RWPE1 (cell line): Measurements from ENCODE around the gene CFAP300.

ENCODE experiments used
- CTCF ChIA-PET: fragments of 350-600 bp; sonication (Branson Sonifier 250); formaldehyde crosslinking; extraction: SDS; loops from one replicate; lab custom pipeline; 2021; lab: Yijun Ruan, JAX
- POLR2A ChIA-PET: fragments of 400-600 bp; formaldehyde crosslinking; extraction: SDS; loops from one replicate; lab custom pipeline; 2020; ENCODE audit warnings: antibody characterized with exemption; ENCODE audit not compliant: low non-redundant PET; lab: Yijun Ruan, JAX
- DNase-seq: peaks from one replicate; pipeline ENCODE4 v3.0.0; 2012; ENCODE audit warnings: low spot score
- H3K27ac ChIP-seq: fragments of 450-650 bp; 2 replicates; pipeline ENCODE4 v1.5.1; 2017
- TF ChIP-seq, protein P1 (sequence below): fragments of 450-650 bp; conservative IDR thresholded peaks from 2 replicates; pipeline ENCODE4 v1.5.1; 2017; ENCODE audit warnings: low read depth, mild to moderate bottlenecking

CFAP300 gene

DNA sequence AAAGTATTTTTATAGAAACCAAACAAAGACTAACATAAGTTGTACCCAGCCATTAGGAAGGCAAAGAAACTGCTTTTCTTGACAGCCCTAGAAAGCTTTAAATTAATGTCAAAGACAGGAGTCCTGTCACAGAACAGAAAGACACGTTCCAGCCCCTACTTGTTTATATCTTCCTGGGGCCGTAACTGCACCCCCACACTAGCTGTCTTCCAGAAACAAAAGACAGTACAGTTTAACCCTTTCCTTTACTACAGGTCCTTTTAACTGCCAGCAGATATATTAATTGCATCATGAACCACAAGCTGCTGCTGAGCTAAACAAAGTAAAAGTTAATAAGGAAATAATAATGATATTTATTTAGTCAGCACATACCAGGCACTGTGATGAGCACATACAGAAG, 20.3 kb upstream of the CFAP300 start:
- CTCF ChIA-PET: no interaction called here

DNA sequence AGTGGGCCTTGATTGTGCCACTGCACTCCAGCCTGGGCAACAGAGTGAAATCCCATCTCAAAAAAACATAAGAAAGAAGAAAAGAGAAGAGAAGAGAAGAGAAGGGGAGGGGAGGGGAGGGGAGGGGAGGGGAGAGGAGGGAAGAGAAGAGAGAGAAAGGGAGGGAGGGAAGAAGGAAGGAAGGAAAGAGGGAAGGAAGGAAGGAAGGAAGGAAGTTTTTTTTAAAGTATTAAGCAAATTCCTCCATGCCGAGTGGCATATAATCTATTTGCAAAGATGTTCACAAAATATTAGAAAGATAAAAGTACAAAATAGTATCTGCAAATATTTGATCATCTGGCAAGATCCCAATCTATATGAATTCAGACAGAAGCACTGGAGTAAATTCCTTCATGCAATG, 10.5 kb upstream of the CFAP300 start:
- POLR2A ChIA-PET: no interaction called here
- no peak overlapping the region for H3K27ac ChIP-seq
- TF ChIP-seq, protein P1, sequence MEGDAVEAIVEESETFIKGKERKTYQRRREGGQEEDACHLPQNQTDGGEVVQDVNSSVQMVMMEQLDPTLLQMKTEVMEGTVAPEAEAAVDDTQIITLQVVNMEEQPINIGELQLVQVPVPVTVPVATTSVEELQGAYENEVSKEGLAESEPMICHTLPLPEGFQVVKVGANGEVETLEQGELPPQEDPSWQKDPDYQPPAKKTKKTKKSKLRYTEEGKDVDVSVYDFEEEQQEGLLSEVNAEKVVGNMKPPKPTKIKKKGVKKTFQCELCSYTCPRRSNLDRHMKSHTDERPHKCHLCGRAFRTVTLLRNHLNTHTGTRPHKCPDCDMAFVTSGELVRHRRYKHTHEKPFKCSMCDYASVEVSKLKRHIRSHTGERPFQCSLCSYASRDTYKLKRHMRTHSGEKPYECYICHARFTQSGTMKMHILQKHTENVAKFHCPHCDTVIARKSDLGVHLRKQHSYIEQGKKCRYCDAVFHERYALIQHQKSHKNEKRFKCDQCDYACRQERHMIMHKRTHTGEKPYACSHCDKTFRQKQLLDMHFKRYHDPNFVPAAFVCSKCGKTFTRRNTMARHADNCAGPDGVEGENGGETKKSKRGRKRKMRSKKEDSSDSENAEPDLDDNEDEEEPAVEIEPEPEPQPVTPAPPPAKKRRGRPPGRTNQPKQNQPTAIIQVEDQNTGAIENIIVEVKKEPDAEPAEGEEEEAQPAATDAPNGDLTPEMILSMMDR: no peak
- CTCF ChIA-PET: no interaction called here
- DNase-seq: no peak

More for the DNA sequence above, 20.3 kb upstream of the CFAP300 start:
- no peak for DNase-seq
- TF ChIP-seq, protein P1: no peak
- POLR2A ChIA-PET: no interaction called here
- no peak overlapping the region for H3K27ac ChIP-seq

DNA sequence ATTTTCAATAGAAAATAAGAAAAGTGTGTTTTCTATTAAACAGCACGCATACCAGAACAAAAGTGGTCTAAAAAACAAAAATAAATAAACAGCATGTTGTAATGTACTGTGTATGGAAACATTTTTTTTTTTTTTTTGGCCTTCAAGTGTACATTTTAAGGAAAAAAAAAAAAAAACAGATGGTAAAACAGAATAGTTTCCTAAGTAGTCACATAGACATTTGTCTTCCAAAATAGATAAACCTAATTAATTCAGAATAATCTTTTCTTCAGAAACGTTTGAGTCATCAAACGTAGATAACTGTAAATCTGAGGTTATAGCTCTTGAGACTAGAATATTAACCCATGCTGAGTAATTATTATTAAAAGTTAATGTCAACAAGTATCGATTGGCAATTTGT, 396 bp upstream of the CFAP300 start:
- TF ChIP-seq, protein P1: no peak
- peak overlapping the region; percentile 57; the same call in 1 of the 2 replicates for H3K27ac ChIP-seq
- ChIA-PET POLR2A (interaction anchor here (0.6 kb wide), 1 partner anchor 18 kb away, joined by 5 read pairs; no protein-coding TSS in a partner anchor), CTCF (interaction anchor here (0.6 kb wide), 1 partner anchor 68 kb away, joined by 4 read pairs; no protein-coding TSS in a partner anchor)
- DNase-seq: no peak

DNA sequence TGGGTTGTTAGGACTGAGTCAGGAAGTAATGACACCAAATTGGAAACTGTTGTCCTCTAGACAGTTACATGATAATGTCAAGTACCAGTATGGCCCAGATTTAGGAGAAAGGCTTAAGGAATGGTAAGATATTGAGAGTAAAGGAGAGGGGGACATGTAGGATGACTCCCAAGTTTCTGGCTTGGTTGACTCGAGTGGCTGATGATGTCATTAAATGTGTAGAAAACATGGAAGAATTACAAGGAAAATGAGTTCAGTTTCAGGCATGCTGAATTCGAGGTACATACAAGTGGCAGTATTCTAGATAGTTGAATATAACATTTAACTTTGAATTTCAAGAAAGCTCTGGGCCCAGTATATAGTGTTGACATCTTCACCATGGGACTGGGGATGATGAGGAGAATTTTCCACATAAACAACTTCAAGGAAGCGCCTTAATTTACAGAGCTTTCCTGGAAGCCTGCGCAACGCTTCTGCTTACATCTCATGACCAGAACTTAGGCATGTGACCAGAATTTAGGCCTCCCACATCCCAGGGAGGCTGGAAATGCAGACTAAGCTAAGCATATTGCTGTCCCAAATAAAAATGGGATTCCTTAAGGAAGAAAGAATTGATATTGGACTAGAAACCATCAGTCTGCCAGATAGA, 3.8 kb downstream of the CFAP300 start:
- no peak for DNase-seq
- CTCF ChIA-PET: no interaction called here
- POLR2A ChIA-PET: no interaction called here
- no peak overlapping the region for H3K27ac ChIP-seq
- TF ChIP-seq, protein P1: no peak

DNA sequence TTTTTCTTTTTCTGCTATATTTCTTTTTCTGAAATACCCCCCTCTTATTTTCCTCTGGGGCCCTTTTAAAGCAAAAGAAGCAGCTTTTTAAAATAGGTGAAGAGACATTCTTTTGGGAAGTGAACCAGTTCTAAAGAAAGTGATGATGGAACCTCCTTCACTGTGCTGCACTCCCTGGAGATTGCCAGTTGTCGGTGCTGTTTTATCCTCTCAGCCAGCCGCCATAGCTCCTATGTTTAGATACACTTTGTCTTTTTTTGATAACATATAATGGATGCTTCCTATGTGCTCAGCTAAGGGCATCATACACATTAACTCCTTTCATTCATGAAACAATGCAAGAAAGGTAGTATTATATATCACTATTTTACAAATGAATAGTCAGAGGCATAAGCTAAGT, 14.0 kb downstream of the CFAP300 start:
- no peak for DNase-seq
- ChIA-PET CTCF (no interaction called here), POLR2A (no interaction called here)
- TF ChIP-seq, protein P1: no peak
- no peak overlapping the region for H3K27ac ChIP-seq

DNA sequence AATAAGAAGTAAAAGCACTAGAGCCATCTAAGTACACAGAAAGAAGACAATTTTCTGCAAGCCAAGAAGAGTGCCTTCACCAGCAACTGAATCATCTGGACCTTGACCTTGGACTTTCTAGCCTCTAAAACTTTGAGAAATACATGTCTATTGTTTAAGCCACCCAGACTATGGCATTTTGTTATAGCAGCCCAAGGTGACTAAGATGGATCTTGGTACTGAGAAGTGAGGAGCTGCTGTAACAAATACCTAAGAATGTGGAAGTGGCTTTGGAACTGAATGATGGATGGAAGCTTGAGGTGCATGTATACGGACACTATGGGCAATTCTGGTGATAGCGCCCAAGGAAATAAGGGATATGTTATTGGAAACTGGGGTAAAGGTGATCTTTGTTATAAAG, 14.9 kb downstream of the CFAP300 start:
- TF ChIP-seq, protein P1: no peak
- ChIA-PET CTCF (interaction anchor here (0.8 kb wide), 1 partner anchor 227 kb away, joined by 4 read pairs; no protein-coding TSS in a partner anchor), POLR2A (no interaction called here)
- no peak overlapping the region for H3K27ac ChIP-seq
- DNase-seq: no peak
